Heart left ventricle (tissue), 16 donors: Measurements from ENCODE around the gene TSPAN12. TPM values are rescaled to one million over a fixed set of nuclear protein-coding genes. Genes with fewer than 3 reads are reported as not detected.

Experiments used
- ATAC-seq, 4 donors: fragments of 200-7000 bp; cut with Tn5 transposase; one replicate each; pipeline ENCODE4 v1.9.1; 2020 to 2022; ENCODE audit warnings: moderate library complexity in 4 of 4, mild to moderate bottlenecking in 3 of 4, moderate number of reproducible peaks in 1 of 4
- DNase-seq, 5 donors: peaks; one replicate each; pipeline ENCODE4 v3.0.0-alpha.2; 2020
- H3K27ac ChIP-seq, 12 donors: fragments of 200-600 bp; sonication (generic) in 4 of 12; one replicate each; pipeline versions ENCODE4 v1.5.0 to v1.8.0; 2016 to 2022; ENCODE audit warnings: mild to moderate bottlenecking in 2 of 12
- H3K27me3 ChIP-seq, 9 donors: fragments of 200-600 bp; sonication (generic) in 2 of 9; one replicate each; pipeline versions ENCODE4 v1.5.1 to v1.8.0; 2016 to 2022; ENCODE audit warnings: mild to moderate bottlenecking in 3 of 9
- H3K36me3 ChIP-seq, 9 donors: fragments of 200-600 bp; sonication (generic) in 2 of 9; one replicate each; pipeline versions ENCODE4 v1.5.0 to v1.8.0; 2018 to 2022; ENCODE audit warnings: mild to moderate bottlenecking in 2 of 9
- H3K4me1 ChIP-seq, 12 donors: fragments of 200-600 bp; sonication (generic) in 4 of 12; one replicate each; pipeline versions ENCODE4 v1.5.0 to v1.8.0; 2016 to 2022; ENCODE audit warnings: mild to moderate bottlenecking in 3 of 12
- H3K4me3 ChIP-seq, 12 donors: fragments of 200-600 bp; sonication (generic) in 4 of 12; one replicate each; pipeline versions ENCODE4 v1.5.0 to v1.8.0; 2017 to 2022; ENCODE audit warnings: mild to moderate bottlenecking in 9 of 12, moderate library complexity in 4 of 12
- H3K9me3 ChIP-seq, 12 donors: fragments of 200-600 bp; sonication (generic) in 4 of 12; one replicate each; pipeline versions ENCODE4 v1.5.0 to v1.8.0; 2016 to 2022; ENCODE audit warnings: mild to moderate bottlenecking in 1 of 12
- POLR2A ChIP-seq, 2 donors: fragments of 450-650 bp; IDR thresholded peaks; one replicate each; pipeline ENCODE4 v1.6.1; 2017; ENCODE audit warnings: antibody characterized with exemption in 2 of 2, mild to moderate bottlenecking in 2 of 2, moderate library complexity in 2 of 2
- WGBS, 4 donors: extraction: QIAGEN DNeasy Blood & Tissue Kit in 2 of 4; methylation state at CpG; one replicate each; pipeline versions ENCODE4 v1.1.5 to v1.1.7; 2013 to 2018; 5-methylcytosine and 5-hydroxymethylcytosine counted together
- intact Hi-C, 10 donors: fragments of 100-400 bp; cut with DNase I; formaldehyde crosslinking; loops; one replicate each; pipeline versions ENCODE4 v1.11.1 to v1.14.2; 2022
- polyA plus RNA-seq, 2 donors: library from polyadenylated mRNA; stranded (reverse); fragments of 200-250 nt; gene quantifications; one replicate each; pipeline ENCODE4 v1.2.3, GENCODE V29; 2013
- total RNA-seq, 9 donors: library from RNA; depleted of rRNA in 2 of 9; stranded (reverse); fragments of >200 nt in 2 of 9; fragmentation: NEBNext Ultra II Directional in 3 of 9; extraction: Animal tissue kit (Norgen Biotek cat#: 25700) in 3 of 9; gene quantifications; one replicate each; pipeline versions ENCODE4 v1.1.0 to v1.2.4, GENCODE V29; 2016 to 2023
- TF ChIP-seq, protein P1 (sequence below), 12 donors: fragments of 200-600 bp; sonication (generic) in 4 of 12; IDR thresholded peaks; one replicate each; pipeline versions ENCODE4 v1.5.0 to v1.8.0; 2018 to 2022; ENCODE audit warnings: antibody characterized with exemption in 12 of 12, mild to moderate bottlenecking in 5 of 12
- donor health status: ischemic (EF 13 %, LVEDD 7.1; RV severe dilation, severe dysfunction).
- donor health status: healthy with polysubstance abuse.
- donor health status: DM: no; HTN: yes; CAD: no.
- donor health status: DM: no; HTN: no; CAD: no.
- donor health status: ischemic (EF 25% LVEDD 6.9; RV normal size, moderate dysfunction).
- donor health status: ischemic (EF 25% LVEDD 5.7; RV mildly dilated, moderate dysfunction).
- donor health status: healthy.
- donor health status: DM: yes; HTN: yes; CAD: no.
- donor health status: ischemic (EF 35%, LVEDD 5.7; RV mildly dilated, moderate dysfunction).
- donor health status: nonischemic (EF 11% LVEDD 7.7; RV severe dilation, severe dysfunction).
- donor health status: DM: yes; HTN: yes; CAD: no.
- donor health status: PGD.
- donor health status: ischemic (EF 29% LVEDD 5.4; RV normal size, mild dysfunction).
- donor health status: nonischemic (EF 23%, LVEDD 6.1; RV moderate dilation, normal function).

Gene TSPAN12
- total and polyA plus RNA-seq, 11 donors = 24.2 to 85.0 (median 54.7) TPM

- TF ChIP-seq, protein P1, sequence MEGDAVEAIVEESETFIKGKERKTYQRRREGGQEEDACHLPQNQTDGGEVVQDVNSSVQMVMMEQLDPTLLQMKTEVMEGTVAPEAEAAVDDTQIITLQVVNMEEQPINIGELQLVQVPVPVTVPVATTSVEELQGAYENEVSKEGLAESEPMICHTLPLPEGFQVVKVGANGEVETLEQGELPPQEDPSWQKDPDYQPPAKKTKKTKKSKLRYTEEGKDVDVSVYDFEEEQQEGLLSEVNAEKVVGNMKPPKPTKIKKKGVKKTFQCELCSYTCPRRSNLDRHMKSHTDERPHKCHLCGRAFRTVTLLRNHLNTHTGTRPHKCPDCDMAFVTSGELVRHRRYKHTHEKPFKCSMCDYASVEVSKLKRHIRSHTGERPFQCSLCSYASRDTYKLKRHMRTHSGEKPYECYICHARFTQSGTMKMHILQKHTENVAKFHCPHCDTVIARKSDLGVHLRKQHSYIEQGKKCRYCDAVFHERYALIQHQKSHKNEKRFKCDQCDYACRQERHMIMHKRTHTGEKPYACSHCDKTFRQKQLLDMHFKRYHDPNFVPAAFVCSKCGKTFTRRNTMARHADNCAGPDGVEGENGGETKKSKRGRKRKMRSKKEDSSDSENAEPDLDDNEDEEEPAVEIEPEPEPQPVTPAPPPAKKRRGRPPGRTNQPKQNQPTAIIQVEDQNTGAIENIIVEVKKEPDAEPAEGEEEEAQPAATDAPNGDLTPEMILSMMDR (IDR thresholded peaks at IDR 0.05) = peak; percentile 65 to 90 (median 80)
- no peak for TF ChIP-seq POLR2A (IDR thresholded peaks at IDR 0.05)
- intact Hi-C loops = loop anchor here in 7 of 10 donors (5.0 to 10.0 kb wide), 4 partner anchors 65 to 315 kb away; partner anchors contain the start of gene TSPAN12 (in 2 of the 7)
- peak in 3 of 4 donors; percentile 75 to 92 (median 89) for ATAC-seq
Measured at GRCh38 chr7:120792091-120792860, 65.7 kb downstream of the TSPAN12 start.

GRCh38 chr7:120785095-120785494, 72.8 kb downstream of the TSPAN12 start:
- H3K9me3 ChIP-seq = no peaks in the 10 kb centered on the region
- DNase-seq = no peak
- no peaks in the 10 kb centered on the region for H3K4me1 ChIP-seq
- peaks cover 0 to 11% (median 0%) of the 10 kb centered on the region in 9 donors for H3K36me3 ChIP-seq
- 54 to 80% (median 69%) methylated on average over 1 of the region's 1 CpG for WGBS, 4 donors
- intact Hi-C loops = loop anchor here in 1 of 10 donors (10.0 kb wide), 1 partner anchor 50 kb away; no protein-coding TSS in a partner anchor
- TF ChIP-seq, protein P1 (IDR thresholded peaks at IDR 0.05) = no peak
- TF ChIP-seq POLR2A (IDR thresholded peaks at IDR 0.05) = no peak
- H3K27me3 ChIP-seq = no peaks in the 10 kb centered on the region
- ATAC-seq = no peak
- H3K4me3 ChIP-seq = no peak overlapping the region
- no peak overlapping the region for H3K27ac ChIP-seq

More at GRCh38 chr7:120792091-120792860, 65.7 kb downstream of the TSPAN12 start:
- peak; percentile 65 to 83 (median 78) for DNase-seq
- Histone ChIP-seq H3K4me3 (no peak overlapping the region), H3K27me3 (no peaks in the 10 kb centered on the region), H3K9me3 (peaks cover 0 to 8% (median 0%) of the 10 kb centered on the region in 12 donors), H3K36me3 (peaks cover 0 to 11% (median 0%) of the 10 kb centered on the region in 9 donors), H3K4me1 (peaks cover 0 to 27% (median 5%) of the 10 kb centered on the region in 12 donors), H3K27ac (no peak overlapping the region)
- WGBS, 4 donors = 50 to 60% (median 54%) methylated on average over 12 to 13 of the region's 13 CpGs

DNA sequence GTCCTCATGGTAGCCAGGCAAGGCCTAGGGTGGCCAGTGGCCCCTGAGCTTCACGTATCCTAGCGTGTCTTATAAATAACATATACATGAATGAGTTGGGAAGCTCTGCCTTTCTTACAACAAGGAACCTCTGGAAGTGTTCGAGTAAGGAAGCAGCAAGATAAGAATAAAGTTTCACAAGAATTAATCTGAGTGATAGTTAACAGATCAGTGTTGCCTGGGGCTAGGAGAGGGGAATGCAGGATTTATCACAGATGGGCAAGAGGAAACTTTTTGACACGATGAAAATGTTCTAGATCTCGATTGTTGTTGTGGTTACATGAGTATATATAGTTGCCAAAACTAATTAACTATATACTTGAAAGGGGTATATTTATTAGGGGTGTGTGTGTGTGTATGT, 74.2 kb downstream of the TSPAN12 start:
- intact Hi-C loops = loop anchor here in 1 of 10 donors (10.0 kb wide), 1 partner anchor 49 kb away; no protein-coding TSS in a partner anchor

More for the DNA sequence above, 74.2 kb downstream of the TSPAN12 start:
- ATAC-seq = no peak
- WGBS, 4 donors = 64 to 79% (median 70%) methylated on average over 5 of the region's 5 CpGs
- Histone ChIP-seq H3K36me3 (peaks cover 0 to 9% (median 0%) of the 10 kb centered on the region in 9 donors), H3K4me1 (no peaks in the 10 kb centered on the region), H3K27ac (no peak overlapping the region), H3K27me3 (no peaks in the 10 kb centered on the region), H3K9me3 (no peaks in the 10 kb centered on the region), H3K4me3 (no peak overlapping the region)
- DNase-seq = no peak
- TF ChIP-seq, protein P1 (IDR thresholded peaks at IDR 0.05) = no peak
- TF ChIP-seq POLR2A (IDR thresholded peaks at IDR 0.05) = no peak
